ENCODE measurements around the gene UBE2I. TPM values are rescaled to one million over a fixed set of nuclear protein-coding genes. Genes with fewer than 3 reads are reported as not detected.

The UBE2I gene
- total and polyA plus RNA-seq, 12 donors, result 50.7 to 203 (median 89.2) TPM

DNA sequence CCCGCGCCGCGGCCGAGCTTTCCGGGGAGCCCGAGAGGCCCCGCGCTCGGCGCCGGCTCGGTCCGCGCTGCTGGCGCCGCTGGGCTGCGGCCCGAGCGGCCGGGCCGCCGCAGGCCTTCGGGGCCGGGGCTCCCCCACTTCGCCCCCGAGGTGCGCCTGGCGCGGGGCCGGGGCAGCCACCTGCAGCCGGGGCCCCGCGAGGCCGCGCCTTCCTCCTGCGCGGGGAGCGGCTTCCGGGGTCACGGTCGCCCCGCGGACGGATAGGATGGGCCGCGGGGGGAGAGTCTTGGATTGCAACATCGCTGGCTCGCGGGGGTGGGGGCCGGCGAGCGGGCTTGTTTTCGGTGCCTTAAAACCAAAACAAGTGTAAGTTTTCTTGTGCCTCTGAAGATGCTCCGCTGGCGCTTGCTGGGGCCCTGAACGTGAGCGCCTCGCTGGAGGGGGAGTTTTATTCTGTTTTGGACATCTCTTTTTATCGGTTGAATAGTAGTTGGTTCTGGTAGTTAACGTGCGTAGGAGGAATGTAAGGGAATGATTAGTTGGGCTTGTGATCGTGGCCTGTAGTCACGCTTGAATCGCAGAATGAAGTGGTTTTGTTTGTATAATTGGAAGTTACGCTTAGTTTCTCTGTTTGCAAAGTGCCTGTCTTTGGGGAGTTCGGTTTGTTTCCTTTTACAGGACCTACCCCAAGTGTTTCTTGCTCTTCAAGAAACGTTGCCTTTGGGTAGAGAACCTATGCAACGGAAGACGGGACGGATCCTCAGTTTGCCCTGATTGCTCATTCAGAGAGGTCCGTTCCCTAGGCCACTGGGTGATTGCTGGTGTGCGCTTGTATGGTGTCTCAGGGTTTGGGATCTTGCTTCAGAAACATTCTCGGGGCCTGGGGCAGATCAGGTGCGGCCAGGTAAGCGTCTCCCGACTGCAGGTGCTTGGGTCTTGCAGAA is 724 bp downstream of the UBE2I start:
- TF ChIP-seq, protein P1, sequence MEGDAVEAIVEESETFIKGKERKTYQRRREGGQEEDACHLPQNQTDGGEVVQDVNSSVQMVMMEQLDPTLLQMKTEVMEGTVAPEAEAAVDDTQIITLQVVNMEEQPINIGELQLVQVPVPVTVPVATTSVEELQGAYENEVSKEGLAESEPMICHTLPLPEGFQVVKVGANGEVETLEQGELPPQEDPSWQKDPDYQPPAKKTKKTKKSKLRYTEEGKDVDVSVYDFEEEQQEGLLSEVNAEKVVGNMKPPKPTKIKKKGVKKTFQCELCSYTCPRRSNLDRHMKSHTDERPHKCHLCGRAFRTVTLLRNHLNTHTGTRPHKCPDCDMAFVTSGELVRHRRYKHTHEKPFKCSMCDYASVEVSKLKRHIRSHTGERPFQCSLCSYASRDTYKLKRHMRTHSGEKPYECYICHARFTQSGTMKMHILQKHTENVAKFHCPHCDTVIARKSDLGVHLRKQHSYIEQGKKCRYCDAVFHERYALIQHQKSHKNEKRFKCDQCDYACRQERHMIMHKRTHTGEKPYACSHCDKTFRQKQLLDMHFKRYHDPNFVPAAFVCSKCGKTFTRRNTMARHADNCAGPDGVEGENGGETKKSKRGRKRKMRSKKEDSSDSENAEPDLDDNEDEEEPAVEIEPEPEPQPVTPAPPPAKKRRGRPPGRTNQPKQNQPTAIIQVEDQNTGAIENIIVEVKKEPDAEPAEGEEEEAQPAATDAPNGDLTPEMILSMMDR (IDR thresholded peaks at IDR 0.05), result no peak
- TF ChIP-seq POLR2A (IDR thresholded peaks at IDR 0.05), result peak in 1 of 2 donors; percentile 30
- peaks cover 28 to 32% of the 10 kb centered on the region in 2 donors for H3K4me1 ChIP-seq (replicated peaks in 1 of 2)
- peak overlapping the region in 3 of 4 donors; percentile 43 to 92 (median 67) for H3K4me3 ChIP-seq
- peaks cover 0 to 23% of the 10 kb centered on the region in 2 donors for H3K36me3 ChIP-seq (replicated peaks in 1 of 2)
- peak overlapping the region; percentile 64 to 100 (median 93) for H3K27ac ChIP-seq
- peak; percentile 68 to 80 (median 75) for DNase-seq
- H3K27me3 ChIP-seq, result no peaks in the 10 kb centered on the region
- 0 to 1% (median 0%) methylated on average over 24 to 65 of the region's 77 CpGs for WGBS, 4 donors
- H3K9me3 ChIP-seq (replicated peaks in 1 of 3), result no peaks in the 10 kb centered on the region
- intact Hi-C loops (cut with DNase I), result loop anchor here (5.0 to 10.0 kb wide), 3 partner anchors 42 to 105 kb away; partner anchors contain the start of genes GNPTG (in 1 of the 2), TSR3 (in 1 of the 2) and UNKL (in 1 of the 2)

DNA sequence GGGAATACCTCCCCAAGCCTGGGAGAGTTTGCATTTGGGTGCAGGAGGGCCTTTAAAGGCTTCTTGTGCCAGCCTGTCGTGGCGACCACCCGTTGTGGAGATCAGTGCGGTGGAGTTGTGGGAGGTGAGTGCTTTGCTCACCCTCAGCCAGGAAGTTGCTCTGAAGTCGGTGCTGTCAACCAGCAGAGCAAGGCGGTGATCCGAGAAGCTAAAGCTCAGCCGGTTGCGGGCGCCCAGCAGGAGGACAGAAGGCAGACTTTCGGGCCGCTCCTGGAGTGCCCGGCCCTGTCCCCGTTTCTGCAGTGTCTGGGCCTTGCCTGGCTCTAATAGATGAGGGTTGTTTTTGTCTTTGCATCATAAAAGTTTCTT is 1.4 kb downstream of the UBE2I start:
- no peaks in the 10 kb centered on the region for H3K9me3 ChIP-seq (replicated peaks in 1 of 3)
- TF ChIP-seq, protein P1 (IDR thresholded peaks at IDR 0.05), result no peak
- TF ChIP-seq POLR2A (IDR thresholded peaks at IDR 0.05), result no peak
- intact Hi-C loops (cut with DNase I), result loop anchor here (5.0 to 10.0 kb wide), 3 partner anchors 41 to 104 kb away; partner anchors contain the start of genes GNPTG (in 1 of the 2), TSR3 (in 1 of the 2) and UNKL (in 1 of the 2)
- H3K36me3 ChIP-seq (replicated peaks in 1 of 2), result peaks cover 0 to 30% of the 10 kb centered on the region in 2 donors
- peak overlapping the region; percentile 43 to 100 (median 93) for H3K27ac ChIP-seq
- no peaks in the 10 kb centered on the region for H3K27me3 ChIP-seq
- peaks cover 28 to 32% of the 10 kb centered on the region in 2 donors for H3K4me1 ChIP-seq (replicated peaks in 1 of 2)
- peak overlapping the region in 3 of 4 donors; percentile 43 to 92 (median 67) for H3K4me3 ChIP-seq
- peak in 2 of 7 donors; percentile 35 to 57 for DNase-seq
- WGBS, 4 donors, result 0 to 2% (median 0%) methylated on average over 8 to 14 of the region's 14 CpGs

DNA sequence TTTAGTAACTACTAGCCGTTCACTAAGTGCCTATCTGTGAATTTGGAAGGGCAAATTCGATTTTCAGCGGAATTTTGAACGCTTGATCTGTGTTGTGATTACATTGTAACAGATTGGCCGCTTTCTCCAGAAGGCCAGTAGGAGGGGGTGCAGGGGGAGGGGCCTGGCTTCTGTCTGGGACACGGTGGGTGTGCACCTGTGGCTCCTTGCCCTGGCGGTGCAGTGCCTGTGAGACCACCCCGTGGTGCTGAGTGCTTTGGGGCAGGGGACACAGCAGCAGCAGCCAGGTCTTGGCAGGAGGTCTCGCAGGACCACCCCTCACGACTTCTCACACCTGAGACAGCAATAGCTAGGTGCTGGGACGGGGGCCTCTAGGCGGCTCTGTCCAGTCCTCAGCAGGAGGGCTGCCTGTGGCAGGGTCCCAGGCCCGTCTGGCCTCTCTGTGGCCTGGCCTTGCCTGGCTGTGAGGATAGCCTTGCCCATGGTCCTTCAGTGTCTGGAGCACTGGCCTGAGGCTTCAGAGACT is 1.8 kb downstream of the UBE2I start:
- peak overlapping the region in 2 of 4 donors; percentile 67 to 92 for H3K4me3 ChIP-seq
- no peak for TF ChIP-seq POLR2A (IDR thresholded peaks at IDR 0.05)
- TF ChIP-seq, protein P1 (IDR thresholded peaks at IDR 0.05), result no peak
- H3K4me1 ChIP-seq (replicated peaks in 1 of 2), result peaks cover 28 to 32% of the 10 kb centered on the region in 2 donors
- peak overlapping the region; percentile 43 to 100 (median 93) for H3K27ac ChIP-seq
- H3K36me3 ChIP-seq (replicated peaks in 1 of 2), result peaks cover 0 to 34% of the 10 kb centered on the region in 2 donors
- no peaks in the 10 kb centered on the region for H3K27me3 ChIP-seq
- no peaks in the 10 kb centered on the region for H3K9me3 ChIP-seq (replicated peaks in 1 of 3)
- intact Hi-C loops (cut with DNase I), result loop anchor here (5.0 to 10.0 kb wide), 3 partner anchors 41 to 104 kb away; partner anchors contain the start of genes GNPTG (in 1 of the 2), TSR3 (in 1 of the 2) and UNKL (in 1 of the 2)
- 5 to 17% (median 12%) methylated on average over 5 to 13 of the region's 13 CpGs for WGBS, 4 donors
- DNase-seq, result peak in 1 of 7 donors; percentile 34

Data from adrenal gland (tissue), 12 donors.